Measurements from ENCODE around the gene NKPD1.

Gene NKPD1

GRCh38 chr19:45128806-45129205 is 32.0 kb downstream of the NKPD1 start:
- no peak for TF ChIP-seq CTCF (IDR thresholded peaks at IDR 0.05)

- no peak for TF ChIP-seq CTCF (IDR thresholded peaks at IDR 0.05)
Measured at GRCh38 chr19:45128146-45128545, 32.6 kb downstream of the NKPD1 start.

GRCh38 chr19:45126654-45127053 is 34.1 kb downstream of the NKPD1 start:
- TF ChIP-seq CTCF (IDR thresholded peaks at IDR 0.05): no peak

GRCh38 chr19:45125975-45126493 is 34.7 kb downstream of the NKPD1 start:
- TF ChIP-seq CTCF (IDR thresholded peaks at IDR 0.05): peak; percentile 56

GRCh38 chr19:45125360-45125759 is 35.4 kb downstream of the NKPD1 start:
- TF ChIP-seq CTCF (IDR thresholded peaks at IDR 0.05): no peak

- TF ChIP-seq CTCF (IDR thresholded peaks at IDR 0.05): no peak
Measured at GRCh38 chr19:45124021-45124420, 36.8 kb downstream of the NKPD1 start.

- no peak for TF ChIP-seq CTCF (IDR thresholded peaks at IDR 0.05)
Measured at GRCh38 chr19:45123440-45123850, 37.3 kb downstream of the NKPD1 start.

GRCh38 chr19:45122832-45123231 is 38.0 kb downstream of the NKPD1 start:
- TF ChIP-seq CTCF (IDR thresholded peaks at IDR 0.05): no peak

Data from LNCAP (cell line).